Testis (tissue), 2 donors: ENCODE data around the gene SMPDL3A.

ENCODE experiments used
- CTCF ChIP-seq, 3 experiments: fragments of 450-650 bp in 2 of 3; fragments of 200-600 bp in 1 of 3; sonication (generic) in 1 of 3; IDR thresholded peaks; one replicate each; pipeline ENCODE4 v1.5.1; 2016 to 2019; ENCODE audit warnings: antibody characterized with exemption in 3 of 3, mild to moderate bottlenecking in 2 of 3, moderate library complexity in 1 of 3
- POLR2A ChIP-seq: fragments of 450-650 bp; IDR thresholded peaks from one replicate; pipeline ENCODE4 v1.6.1; 2017; ENCODE audit warnings: antibody characterized with exemption, mild to moderate bottlenecking, moderate library complexity

DNA sequence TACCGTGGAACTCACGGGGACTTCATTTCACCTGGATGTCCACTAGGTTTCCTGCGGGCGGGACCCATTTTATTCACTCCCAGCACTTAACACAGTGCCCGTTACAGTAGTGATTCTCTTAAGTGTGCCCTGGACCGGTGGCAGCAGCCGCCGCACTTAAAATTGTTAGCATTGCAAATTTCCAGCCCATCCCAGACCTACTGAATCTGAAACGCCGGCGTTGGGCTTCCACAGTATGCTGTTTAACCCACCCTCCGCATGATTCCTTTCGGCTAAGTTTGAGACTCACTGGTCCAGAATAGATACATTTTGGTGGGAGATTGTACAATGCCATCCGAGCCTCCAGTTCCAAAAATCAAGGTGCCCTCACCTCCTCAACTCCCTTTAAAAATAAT is 967 bp downstream of the SMPDL3A start:
- TF ChIP-seq POLR2A (no peak), CTCF (IDR thresholded peaks at IDR 0.05) (no peak)
